Psoas muscle (tissue), 8 donors: ENCODE data around the gene SPACA9. TPM values are rescaled to one million over a fixed set of nuclear protein-coding genes. Genes with fewer than 3 reads are reported as not detected.

Experiments used
- ATAC-seq, 4 donors: fragments of 200-7000 bp; cut with Tn5 transposase; one replicate each; pipeline ENCODE4 v1.9.1; 2020; ENCODE audit warnings: moderate library complexity in 3 of 4, mild to moderate bottlenecking in 2 of 4
- DNase-seq, 2 donors: peaks; one replicate each; pipeline ENCODE4 v3.0.0-alpha.2; 2020
- H3K27ac ChIP-seq: fragments of 200-600 bp; one replicate; pipeline ENCODE4 v1.8.0; 2022
- H3K27me3 ChIP-seq, 3 donors: fragments of 200-600 bp in 1 of 3; one replicate each; pipeline versions ENCODE4 v1.6.1 to v1.8.0; 2013 to 2022; ENCODE audit warnings: low read length in 2 of 3, mild to moderate bottlenecking in 2 of 3, moderate library complexity in 1 of 3; ENCODE audit not compliant: insufficient read depth in 3 of 3
- H3K36me3 ChIP-seq, 2 donors: fragments of 200-600 bp in 1 of 2; one replicate each; pipeline versions ENCODE4 v1.6.1 to v1.8.0; 2013 to 2022; ENCODE audit warnings: low read depth in 1 of 2, mild to moderate bottlenecking in 1 of 2, moderate library complexity in 1 of 2; ENCODE audit not compliant: insufficient read depth in 1 of 2
- H3K4me1 ChIP-seq: fragments of 200-600 bp; one replicate; pipeline ENCODE4 v1.8.0; 2022
- H3K4me3 ChIP-seq: fragments of 200-600 bp; one replicate; pipeline ENCODE4 v1.8.0; 2022; ENCODE audit warnings: mild to moderate bottlenecking
- H3K9me3 ChIP-seq: fragments of 200-600 bp; one replicate; pipeline ENCODE4 v1.8.0; 2022
- CTCF ChIP-seq: fragments of 200-600 bp; IDR thresholded peaks from one replicate; pipeline ENCODE4 v1.8.0; 2022; ENCODE audit warnings: antibody characterized with exemption
- WGBS, 3 donors: extraction: QIAGEN DNeasy Blood & Tissue Kit; methylation state at CpG; one replicate each; pipeline versions ENCODE4 v1.1.6 to v1.1.7; 2013; 5-methylcytosine and 5-hydroxymethylcytosine counted together
- intact Hi-C, 2 donors: fragments of 100-400 bp; cut with DNase I; formaldehyde crosslinking; loops; one replicate each; pipeline versions ENCODE4 v1.11.0 to v1.14.2; 2022
- polyA plus RNA-seq, 3 donors: library from polyadenylated mRNA; stranded (reverse); fragments of 200-250 nt; gene quantifications; one replicate each; pipeline ENCODE4 v1.2.3, GENCODE V29; 2013
- total RNA-seq, 4 donors: library from RNA; stranded (reverse); fragmentation: NEBNext Ultra II Directional in 2 of 4; extraction: Animal tissue kit (Norgen Biotek cat#: 25700) in 2 of 4; gene quantifications; one replicate each; pipeline versions ENCODE4 v1.2.1 to v1.2.4, GENCODE V29; 2021 to 2023
- donor health status: healthy with polysubstance abuse.
- donor health status: DM: no; HTN: no; CAD: no; lungs with moderate emphysema.
- donor health status: Bipolar disorder and iron deficiency.
- donor health status: healthy.
- donor health status: DM: yes; HTN: yes; CAD: no.
- donor health status: DM: no; HTN: no; CAD: no.
- donor health status: DM: no; HTN: no; CAD: no.
- donor health status: DM: yes; HTN: yes; CAD: no.

The SPACA9 gene
- total and polyA plus RNA-seq, 7 donors, result 0.64 to 3.6 (median 1.1) TPM

- Histone ChIP-seq H3K4me1 (no peaks in the 10 kb centered on the region), H3K27ac (no peak overlapping the region), H3K27me3 (peaks cover 0 to 9% (median 0%) of the 10 kb centered on the region in 3 donors), H3K4me3 (no peak overlapping the region), H3K9me3 (no peaks in the 10 kb centered on the region), H3K36me3 (no peaks in the 10 kb centered on the region)
- 79 to 87% (median 84%) methylated on average over 12 of the region's 12 CpGs for WGBS, 3 donors
- intact Hi-C loops, result no loop called here
- DNase-seq, result peak in 1 of 2 donors; percentile 36
- TF ChIP-seq CTCF, result no peak
- no peak for ATAC-seq
Observed at GRCh38 chr9:132846109-132846917, 32.4 kb upstream of the SPACA9 start.

GRCh38 chr9:132846918-132847515 is 31.7 kb upstream of the SPACA9 start:
- Histone ChIP-seq H3K36me3 (no peaks in the 10 kb centered on the region), H3K9me3 (no peaks in the 10 kb centered on the region), H3K27me3 (peaks cover 0 to 10% (median 0%) of the 10 kb centered on the region in 3 donors), H3K4me3 (no peak overlapping the region), H3K4me1 (no peaks in the 10 kb centered on the region), H3K27ac (no peak overlapping the region)
- DNase-seq (peak in 1 of 2 donors; percentile 33), ATAC-seq (no peak)
- WGBS, 3 donors, result 82 to 88% (median 84%) methylated on average over 15 of the region's 15 CpGs
- intact Hi-C loops, result no loop called here
- TF ChIP-seq CTCF, result no peak

GRCh38 chr9:132849185-132849706 is 29.5 kb upstream of the SPACA9 start:
- TF ChIP-seq CTCF, result no peak
- Histone ChIP-seq H3K9me3 (no peaks in the 10 kb centered on the region), H3K4me1 (no peaks in the 10 kb centered on the region), H3K36me3 (no peaks in the 10 kb centered on the region), H3K27ac (no peak overlapping the region), H3K27me3 (peaks cover 0 to 10% (median 0%) of the 10 kb centered on the region in 3 donors), H3K4me3 (no peak overlapping the region)
- ATAC-seq, result no peak
- intact Hi-C loops, result no loop called here
- 54 to 63% (median 58%) methylated on average over 12 of the region's 12 CpGs for WGBS, 3 donors
- DNase-seq, result no peak

- no peak overlapping the region for H3K27ac ChIP-seq
- TF ChIP-seq CTCF, result no peak
- no peak for DNase-seq
- no peak for ATAC-seq
- H3K4me1 ChIP-seq, result no peaks in the 10 kb centered on the region
- 95 to 97% (median 96%) methylated on average over 4 of the region's 4 CpGs for WGBS, 3 donors
- no peaks in the 10 kb centered on the region for H3K36me3 ChIP-seq
- intact Hi-C loops, result no loop called here
- H3K9me3 ChIP-seq, result no peaks in the 10 kb centered on the region
- no peak overlapping the region for H3K4me3 ChIP-seq
- H3K27me3 ChIP-seq, result peaks cover 0 to 18% (median 0%) of the 10 kb centered on the region in 3 donors
Observed at GRCh38 chr9:132853482-132853881, 25.2 kb upstream of the SPACA9 start.
